RWPE2 (cell line): ENCODE measurements around the gene ATAT1.

Experiments used
- ATAC-seq: fragments of 200-7000 bp; cut with Tn5 transposase; 3 replicates; pipeline ENCODE4 v1.9.1; 2021; ENCODE audit warnings: low read depth
- DNase-seq: peaks from one replicate; pipeline ENCODE4 v3.0.0-alpha.2; 2020; ENCODE audit warnings: low spot score
- H3K27ac ChIP-seq: fragments of 450-650 bp; 2 replicates; pipeline ENCODE4 v1.5.1; 2017; ENCODE audit warnings: mild to moderate bottlenecking; ENCODE audit not compliant: poor library complexity, severe bottlenecking
- H3K27me3 ChIP-seq: fragments of 250-450 bp; sonication (Bioruptor Pico); 2 replicates; pipeline ENCODE4 v1.5.1; 2021; ENCODE audit warnings: mild to moderate bottlenecking, moderate library complexity; ENCODE audit not compliant: insufficient read depth, poor library complexity, severe bottlenecking
- H3K36me3 ChIP-seq: fragments of 250-450 bp; sonication (Bioruptor Pico); 2 replicates; pipeline ENCODE4 v1.5.1; 2020; ENCODE audit warnings: low read depth, mild to moderate bottlenecking, moderate library complexity
- H3K4me1 ChIP-seq: fragments of 250-450 bp; sonication (Bioruptor Pico); 2 replicates; pipeline ENCODE4 v1.5.1; 2021; ENCODE audit warnings: mild to moderate bottlenecking, moderate library complexity; ENCODE audit not compliant: insufficient read depth, poor library complexity, severe bottlenecking
- H3K4me3 ChIP-seq: fragments of 250-450 bp; sonication (Bioruptor Pico); 2 replicates; pipeline ENCODE4 v1.5.1; 2021; ENCODE audit warnings: mild to moderate bottlenecking, moderate library complexity; ENCODE audit not compliant: severe bottlenecking
- H3K9me3 ChIP-seq: fragments of 250-450 bp; sonication (Bioruptor Pico); 2 replicates; pipeline ENCODE4 v1.5.1; 2021; ENCODE audit warnings: mild to moderate bottlenecking, moderate library complexity; ENCODE audit not compliant: severe bottlenecking
- CTCF ChIP-seq: fragments of 450-650 bp; IDR thresholded peaks from one replicate; pipeline ENCODE4 v1.5.1; 2017; ENCODE audit warnings: mild to moderate bottlenecking, moderate library complexity; ENCODE audit not compliant: poor library complexity, severe bottlenecking

Gene ATAT1

DNA sequence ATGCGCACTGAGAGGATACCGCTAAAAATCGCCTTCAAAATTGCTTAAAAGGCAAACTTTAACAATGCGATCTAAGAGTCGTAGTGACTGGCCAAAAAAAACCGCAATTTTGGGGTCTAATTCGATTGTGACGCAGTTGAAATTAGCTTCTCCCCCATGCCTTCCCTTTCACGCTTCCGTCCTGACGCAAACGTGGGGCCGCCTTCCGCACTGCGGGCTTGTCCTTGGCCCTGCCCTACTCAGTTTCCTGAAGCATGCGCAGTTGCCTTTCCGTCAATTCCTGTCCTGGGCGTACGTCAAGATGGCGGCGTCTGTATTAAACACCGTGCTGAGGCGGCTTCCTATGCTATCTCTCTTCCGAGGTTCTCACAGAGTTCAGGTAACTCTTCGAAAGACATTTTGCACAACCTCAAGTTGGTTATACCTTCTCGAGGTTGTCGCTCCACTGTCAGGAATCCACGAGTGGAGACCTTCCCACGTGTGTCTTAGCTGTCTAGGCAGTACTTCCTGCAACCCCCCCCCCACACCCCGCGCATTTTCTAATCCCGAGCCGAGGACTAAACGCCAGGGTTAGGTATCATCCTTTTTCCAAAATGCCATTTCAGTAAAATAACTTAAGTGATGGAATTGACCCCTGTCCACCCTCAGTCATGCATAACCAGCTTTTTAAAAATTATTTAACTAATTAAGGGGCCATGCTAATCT is 9.0 kb upstream of the ATAT1 start, which contains the start of gene MRPS18B:
TSS of gene MRPS18B (plus strand) at position 276 of the 705 bp plus-strand sequence. CDS start at position 302, 26 bp downstream.
- DNase-seq (peak; percentile 97), ATAC-seq (peak; percentile 74)
- peaks cover 60% of the 10 kb centered on the region for H3K36me3 ChIP-seq
- H3K4me1 ChIP-seq = peaks cover 15% of the 10 kb centered on the region
- no peaks in the 10 kb centered on the region for H3K9me3 ChIP-seq
- no peak for TF ChIP-seq CTCF
- no peaks in the 10 kb centered on the region for H3K27me3 ChIP-seq
- H3K27ac ChIP-seq = peak within 1 kb of the TSS; percentile 82
- peak within 1 kb of the TSS; percentile 58 for H3K4me3 ChIP-seq

DNA sequence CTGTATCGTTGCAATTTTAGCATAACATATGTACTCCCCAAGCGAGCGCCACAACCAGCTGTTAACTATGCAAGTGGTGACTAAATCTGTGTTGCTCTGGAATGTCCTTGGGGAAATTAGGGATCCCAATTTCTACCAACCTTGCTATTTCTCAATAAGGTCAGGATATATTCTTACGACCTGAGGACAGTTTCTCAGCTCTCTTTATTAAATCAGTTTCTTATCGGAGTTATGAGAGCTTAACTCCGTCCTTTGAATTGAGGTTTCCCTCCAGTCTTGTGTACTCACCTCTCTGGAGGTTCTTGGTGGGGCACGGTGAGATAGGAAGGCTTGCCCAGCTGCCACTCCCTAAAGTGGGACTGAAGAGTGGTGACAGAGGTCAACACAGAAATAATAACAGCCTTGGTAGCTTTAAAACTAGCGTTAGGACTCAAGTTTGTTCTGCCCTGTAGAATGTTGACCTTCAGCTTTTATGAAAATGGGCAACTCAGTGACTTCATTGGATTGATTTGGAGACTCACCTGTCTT is 8.3 kb upstream of the ATAT1 start:
- Histone ChIP-seq H3K27me3 (no peaks in the 10 kb centered on the region), H3K4me1 (peaks cover 14% of the 10 kb centered on the region), H3K4me3 (peak overlapping the region; percentile 58), H3K27ac (peak overlapping the region; percentile 82), H3K36me3 (peaks cover 67% of the 10 kb centered on the region), H3K9me3 (no peaks in the 10 kb centered on the region)
- no peak for DNase-seq
- no peak for TF ChIP-seq CTCF
- no peak for ATAC-seq

DNA sequence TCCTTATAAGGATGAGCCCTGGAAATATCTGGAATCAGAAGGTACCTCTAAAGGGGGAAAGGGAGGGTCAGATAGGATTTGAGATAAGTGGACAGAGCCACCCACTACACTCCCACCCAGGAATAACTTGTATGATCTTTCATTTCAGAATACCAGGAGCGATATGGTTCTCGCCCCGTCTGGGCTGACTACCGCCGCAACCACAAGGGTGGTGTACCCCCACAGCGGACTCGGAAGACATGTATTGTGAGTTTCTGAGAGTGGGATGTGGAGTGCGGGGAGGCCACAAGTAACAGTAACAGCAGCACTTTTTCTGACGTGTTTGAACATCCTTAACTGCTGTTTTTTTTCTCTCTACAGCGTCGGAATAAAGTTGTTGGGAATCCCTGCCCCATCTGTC is 7.1 kb upstream of the ATAT1 start:
- no peak for ATAC-seq
- no peak for TF ChIP-seq CTCF
- Histone ChIP-seq H3K27ac (no peak overlapping the region), H3K27me3 (no peaks in the 10 kb centered on the region), H3K36me3 (peaks cover 77% of the 10 kb centered on the region), H3K9me3 (no peaks in the 10 kb centered on the region), H3K4me1 (peaks cover 2% of the 10 kb centered on the region), H3K4me3 (no peak overlapping the region)
- DNase-seq = no peak

- no peaks in the 10 kb centered on the region for H3K4me1 ChIP-seq
- no peaks in the 10 kb centered on the region for H3K27me3 ChIP-seq
- no peaks in the 10 kb centered on the region for H3K9me3 ChIP-seq
- peaks cover 80% of the 10 kb centered on the region for H3K36me3 ChIP-seq
- H3K4me3 ChIP-seq = no peak overlapping the region
- ATAC-seq (no peak), DNase-seq (no peak)
- TF ChIP-seq CTCF = no peak
- no peak overlapping the region for H3K27ac ChIP-seq
Observed at GRCh38 chr6:30625511-30625910, 1.2 kb upstream of the ATAT1 start.

DNA sequence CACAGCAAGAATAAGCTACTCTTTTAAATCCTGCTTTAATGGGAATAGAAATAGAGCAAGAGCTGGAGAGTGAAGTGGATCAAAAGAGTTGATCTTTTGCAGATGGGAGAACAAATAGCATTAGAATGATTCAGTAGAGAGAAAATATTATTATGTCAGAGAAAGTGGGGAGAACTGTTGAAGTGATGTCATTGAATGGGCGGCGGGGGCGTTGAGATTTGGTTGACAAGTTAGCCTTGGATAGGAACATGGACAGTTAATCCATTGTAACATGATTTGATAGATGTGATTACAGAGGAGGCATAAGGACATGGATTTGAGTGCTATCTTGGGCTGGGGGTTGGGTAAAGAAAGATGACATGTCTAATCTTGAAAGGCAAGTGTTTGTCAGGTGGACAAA is 9.2 kb downstream of the ATAT1 start:
- H3K4me3 ChIP-seq = no peak overlapping the region
- TF ChIP-seq CTCF = no peak
- H3K9me3 ChIP-seq = no peaks in the 10 kb centered on the region
- ATAC-seq (no peak), DNase-seq (no peak)
- H3K4me1 ChIP-seq = no peaks in the 10 kb centered on the region
- peaks cover 25% of the 10 kb centered on the region for H3K36me3 ChIP-seq
- H3K27me3 ChIP-seq = no peaks in the 10 kb centered on the region
- no peak overlapping the region for H3K27ac ChIP-seq
